AG04450 (cell line): ENCODE results near the gene RIMBP2. TPM values are rescaled to one million over a fixed set of nuclear protein-coding genes. Genes with fewer than 3 reads are reported as not detected.

Experiments
- CTCF ChIA-PET: fragments of 300-600, 350-600 bp; formaldehyde crosslinking; extraction: SDS; loops from one replicate; lab custom pipeline; 2022; ENCODE audit warnings: antibody characterized with exemption, inconsistent platforms; lab: Charles Lee
- POLR2A ChIA-PET: fragments of 350-600 bp; formaldehyde crosslinking; extraction: SDS; loops from one replicate; lab custom pipeline; 2021; ENCODE audit warnings: antibody characterized with exemption, inconsistent platforms; lab: Yijun Ruan, JAX
- DNase-seq: peaks from one replicate; pipeline ENCODE4 v3.0.0-alpha.2; 2011; ENCODE audit warnings: low read depth, low spot score
- H3K27ac ChIP-seq: one replicate; pipeline ENCODE4 v1.5.1; 2012; ENCODE audit warnings: low read depth, low read length, control low read depth
- H3K27me3 ChIP-seq: one replicate; pipeline ENCODE4 v1.6.0; 2012; ENCODE audit warnings: low read length; ENCODE audit not compliant: control insufficient read depth, insufficient read depth
- H3K4me3 ChIP-seq: 2 replicates; pipeline ENCODE4 v1.5.1; 2011; ENCODE audit warnings: mild to moderate bottlenecking, low read depth, low read length, control low read depth
- H3K9me3 ChIP-seq: 2 replicates; pipeline ENCODE4 v1.5.1; 2012; ENCODE audit warnings: low read length; ENCODE audit not compliant: control insufficient read depth, insufficient read depth
- CTCF ChIP-seq: IDR thresholded peaks from 2 replicates; pipeline ENCODE4 v1.5.1; 2011; ENCODE audit warnings: low read depth, low read length, control low read depth, inconsistent platforms
- polyA plus RNA-seq: library from polyadenylated mRNA; depleted of rRNA; stranded (reverse); fragments of >200 nt; gene quantifications from 2 replicates; pipeline ENCODE4 v1.2.3, GENCODE V29; 2011

Gene RIMBP2
- polyA plus RNA-seq, 1 experiment, result not detected

GRCh38 chr12:130440411-130441080, 275.6 kb downstream of the RIMBP2 start:
- POLR2A ChIA-PET, result no interaction called here
- no peak for TF ChIP-seq CTCF
- no peaks in the 10 kb centered on the region for H3K27me3 ChIP-seq
- H3K4me3 ChIP-seq, result no peak overlapping the region
- CTCF ChIA-PET, result no interaction called here
- no peak overlapping the region for H3K27ac ChIP-seq
- no peak for DNase-seq
- peaks cover 90% of the 10 kb centered on the region for H3K9me3 ChIP-seq

- ChIA-PET POLR2A (no interaction called here), CTCF (no interaction called here)
- Histone ChIP-seq H3K27ac (no peak overlapping the region), H3K4me3 (no peak overlapping the region), H3K9me3 (peaks cover 91% of the 10 kb centered on the region), H3K27me3 (no peaks in the 10 kb centered on the region)
- no peak for DNase-seq
- no peak for TF ChIP-seq CTCF
These were observed 276.8 kb downstream of the RIMBP2 start for GRCh38 chr12:130439250-130439649.

- no peak overlapping the region for H3K27ac ChIP-seq
- H3K27me3 ChIP-seq, result no peaks in the 10 kb centered on the region
- POLR2A ChIA-PET, result no interaction called here
- H3K9me3 ChIP-seq, result peaks cover 91% of the 10 kb centered on the region
- no peak for TF ChIP-seq CTCF
- H3K4me3 ChIP-seq, result no peak overlapping the region
- DNase-seq, result no peak
- CTCF ChIA-PET, result no interaction called here
These were observed 277.4 kb downstream of the RIMBP2 start for GRCh38 chr12:130438711-130439110.

GRCh38 chr12:130438243-130438620, 277.9 kb downstream of the RIMBP2 start:
- Histone ChIP-seq H3K27me3 (no peaks in the 10 kb centered on the region), H3K4me3 (no peak overlapping the region), H3K27ac (no peak overlapping the region), H3K9me3 (peaks cover 91% of the 10 kb centered on the region)
- DNase-seq, result no peak
- ChIA-PET CTCF (no interaction called here), POLR2A (no interaction called here)
- no peak for TF ChIP-seq CTCF

- no peak overlapping the region for H3K4me3 ChIP-seq
- H3K9me3 ChIP-seq, result peaks cover 93% of the 10 kb centered on the region
- CTCF ChIA-PET, result no interaction called here
- POLR2A ChIA-PET, result no interaction called here
- no peak for TF ChIP-seq CTCF
- DNase-seq, result no peak
- no peaks in the 10 kb centered on the region for H3K27me3 ChIP-seq
- H3K27ac ChIP-seq, result no peak overlapping the region
These were observed 278.4 kb downstream of the RIMBP2 start for GRCh38 chr12:130437555-130438242.
